Measurements from ENCODE around the gene TEPSIN. TPM values are rescaled to one million over a fixed set of nuclear protein-coding genes. Genes with fewer than 3 reads are reported as not detected.

TEPSIN gene
- polyA plus RNA-seq, 1 donor (not counting 4 experiments of a cell fraction or from before 2014, with no cell fraction given), result 7.1 TPM

GRCh38 chr17:81204578-81204977 is 34.3 kb downstream of the TEPSIN start:
- Histone ChIP-seq H3K9me3 (ENCODE audit: control insufficient read depth, low read depth, low read length) (no peaks in the 10 kb centered on the region), H3K4me2 (ENCODE audit: control insufficient read depth, extremely low read depth, insufficient read depth, low read depth, low read length) (no peak overlapping the region), H3K79me2 (ENCODE audit: control insufficient read depth, insufficient read depth, low read length) (no peaks in the 10 kb centered on the region), H3K27ac (ENCODE audit: control insufficient read depth, insufficient read depth, low read length) (no peak overlapping the region), H2AFZ (ENCODE audit: control insufficient read depth, low read length) (no peak overlapping the region), H3K9ac (ENCODE audit: control insufficient read depth, extremely low read depth, insufficient read depth, low read length) (no peak overlapping the region), H3K36me3 (ENCODE audit: control insufficient read depth in 2 of 2, extremely low read depth in 1 of 2, insufficient read depth in 2 of 2, low read length in 2 of 2) (peaks cover 0 to 5% of the 10 kb centered on the region in 2 experiments), H3K27me3 (ENCODE audit: control insufficient read depth, extremely low read depth, insufficient read depth, low read length) (no peaks in the 10 kb centered on the region), H3K9me1 (ENCODE audit: control insufficient read depth, extremely low read depth, insufficient read depth, low read length) (no peaks in the 10 kb centered on the region), H3K4me3 (ENCODE audit: control insufficient read depth in 2 of 3, extremely low read depth in 1 of 3, insufficient read depth in 2 of 3, low read depth in 1 of 3, low read length in 3 of 3) (no peak overlapping the region), H4K20me1 (ENCODE audit: control insufficient read depth, extremely low read depth, insufficient read depth, low read length) (no peaks in the 10 kb centered on the region), H3K4me1 (ENCODE audit: control insufficient read depth, extremely low read depth, insufficient read depth, low read length) (no peaks in the 10 kb centered on the region)
- dilution Hi-C loops (cut with MboI; ENCODE audit: extremely low pct_ligation_motif_present, low sequenced_read_pairs), result no loop called here
- DNase-seq (ENCODE audit: low read depth, low spot score) (no peak), FAIRE-seq (no peak)
- TF ChIP-seq CTCF (optimal IDR thresholded peaks at IDR 0.05 in 1 of 3, IDR thresholded peaks at IDR 0.05 in 1 of 3, conservative IDR thresholded peaks at IDR 0.05 in 1 of 3; ENCODE audit: extremely low read depth in 1 of 3, insufficient read depth in 2 of 3, low read length in 3 of 3) (no peak), EZH2 (IDR thresholded peaks at IDR 0.05; ENCODE audit: low read length) (no peak)

GRCh38 chr17:81203136-81203535 is 35.7 kb downstream of the TEPSIN start:
- H3K79me2 ChIP-seq (ENCODE audit: control insufficient read depth, insufficient read depth, low read length), result no peaks in the 10 kb centered on the region
- H3K4me3 ChIP-seq (ENCODE audit: control insufficient read depth in 2 of 3, extremely low read depth in 1 of 3, insufficient read depth in 2 of 3, low read depth in 1 of 3, low read length in 3 of 3), result no peak overlapping the region
- DNase-seq (ENCODE audit: low read depth, low spot score), result no peak
- dilution Hi-C loops (cut with MboI; ENCODE audit: extremely low pct_ligation_motif_present, low sequenced_read_pairs), result no loop called here
- no peak overlapping the region for H3K4me2 ChIP-seq (ENCODE audit: control insufficient read depth, extremely low read depth, insufficient read depth, low read depth, low read length)
- H2AFZ ChIP-seq (ENCODE audit: control insufficient read depth, low read length), result no peak overlapping the region
- H3K9ac ChIP-seq (ENCODE audit: control insufficient read depth, extremely low read depth, insufficient read depth, low read length), result no peak overlapping the region
- TF ChIP-seq CTCF (optimal IDR thresholded peaks at IDR 0.05 in 1 of 3, IDR thresholded peaks at IDR 0.05 in 1 of 3, conservative IDR thresholded peaks at IDR 0.05 in 1 of 3; ENCODE audit: extremely low read depth in 1 of 3, insufficient read depth in 2 of 3, low read length in 3 of 3) (no peak), EZH2 (IDR thresholded peaks at IDR 0.05; ENCODE audit: low read length) (no peak)
- no peaks in the 10 kb centered on the region for H4K20me1 ChIP-seq (ENCODE audit: control insufficient read depth, extremely low read depth, insufficient read depth, low read length)
- H3K27ac ChIP-seq (ENCODE audit: control insufficient read depth, insufficient read depth, low read length), result no peak overlapping the region
- no peaks in the 10 kb centered on the region for H3K9me1 ChIP-seq (ENCODE audit: control insufficient read depth, extremely low read depth, insufficient read depth, low read length)
- peaks cover 0 to 5% of the 10 kb centered on the region in 2 experiments for H3K36me3 ChIP-seq (ENCODE audit: control insufficient read depth in 2 of 2, extremely low read depth in 1 of 2, insufficient read depth in 2 of 2, low read length in 2 of 2)
- no peaks in the 10 kb centered on the region for H3K4me1 ChIP-seq (ENCODE audit: control insufficient read depth, extremely low read depth, insufficient read depth, low read length)
- no peaks in the 10 kb centered on the region for H3K9me3 ChIP-seq (ENCODE audit: control insufficient read depth, low read depth, low read length)
- H3K27me3 ChIP-seq (ENCODE audit: control insufficient read depth, extremely low read depth, insufficient read depth, low read length), result no peaks in the 10 kb centered on the region
- FAIRE-seq, result no peak
